Measurements from ENCODE around the gene TTLL11. TPM values are rescaled to one million over a fixed set of nuclear protein-coding genes. Genes with fewer than 3 reads are reported as not detected.

Gene TTLL11
- polyA plus RNA-seq, 1 donor (not counting 4 experiments of a cell fraction or from before 2014, with no cell fraction given): 8.0 TPM

GRCh38 chr9:122130837-122131236 is 37.7 kb upstream of the TTLL11 start:
- peaks cover 11% of the 10 kb centered on the region for H3K27me3 ChIP-seq (ENCODE audit: control insufficient read depth, extremely low read depth, insufficient read depth, low read length)
- TF ChIP-seq, protein P1, sequence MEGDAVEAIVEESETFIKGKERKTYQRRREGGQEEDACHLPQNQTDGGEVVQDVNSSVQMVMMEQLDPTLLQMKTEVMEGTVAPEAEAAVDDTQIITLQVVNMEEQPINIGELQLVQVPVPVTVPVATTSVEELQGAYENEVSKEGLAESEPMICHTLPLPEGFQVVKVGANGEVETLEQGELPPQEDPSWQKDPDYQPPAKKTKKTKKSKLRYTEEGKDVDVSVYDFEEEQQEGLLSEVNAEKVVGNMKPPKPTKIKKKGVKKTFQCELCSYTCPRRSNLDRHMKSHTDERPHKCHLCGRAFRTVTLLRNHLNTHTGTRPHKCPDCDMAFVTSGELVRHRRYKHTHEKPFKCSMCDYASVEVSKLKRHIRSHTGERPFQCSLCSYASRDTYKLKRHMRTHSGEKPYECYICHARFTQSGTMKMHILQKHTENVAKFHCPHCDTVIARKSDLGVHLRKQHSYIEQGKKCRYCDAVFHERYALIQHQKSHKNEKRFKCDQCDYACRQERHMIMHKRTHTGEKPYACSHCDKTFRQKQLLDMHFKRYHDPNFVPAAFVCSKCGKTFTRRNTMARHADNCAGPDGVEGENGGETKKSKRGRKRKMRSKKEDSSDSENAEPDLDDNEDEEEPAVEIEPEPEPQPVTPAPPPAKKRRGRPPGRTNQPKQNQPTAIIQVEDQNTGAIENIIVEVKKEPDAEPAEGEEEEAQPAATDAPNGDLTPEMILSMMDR (optimal IDR thresholded peaks at IDR 0.05 in 1 of 3, IDR thresholded peaks at IDR 0.05 in 1 of 3, conservative IDR thresholded peaks at IDR 0.05 in 1 of 3; ENCODE audit: extremely low read depth in 1 of 3, insufficient read depth in 2 of 3, low read length in 3 of 3): no peak
- no peak for TF ChIP-seq EZH2 (IDR thresholded peaks at IDR 0.05; ENCODE audit: low read length)
- H2AFZ ChIP-seq (ENCODE audit: control insufficient read depth, low read length): no peak overlapping the region
- FAIRE-seq: no peak
- no peak overlapping the region for H3K4me3 ChIP-seq (ENCODE audit: control insufficient read depth in 2 of 3, extremely low read depth in 1 of 3, insufficient read depth in 2 of 3, low read depth in 1 of 3, low read length in 3 of 3)
- no peaks in the 10 kb centered on the region for H3K9me1 ChIP-seq (ENCODE audit: control insufficient read depth, extremely low read depth, insufficient read depth, low read length)
- no peak overlapping the region for H3K27ac ChIP-seq (ENCODE audit: control insufficient read depth, insufficient read depth, low read length)
- no peak overlapping the region for H3K9ac ChIP-seq (ENCODE audit: control insufficient read depth, extremely low read depth, insufficient read depth, low read length)
- DNase-seq (ENCODE audit: low read depth, low spot score): no peak
- no peaks in the 10 kb centered on the region for H4K20me1 ChIP-seq (ENCODE audit: control insufficient read depth, extremely low read depth, insufficient read depth, low read length)
- H3K4me2 ChIP-seq (ENCODE audit: control insufficient read depth, extremely low read depth, insufficient read depth, low read depth, low read length): no peak overlapping the region
- peaks cover 8% of the 10 kb centered on the region for H3K4me1 ChIP-seq (ENCODE audit: control insufficient read depth, extremely low read depth, insufficient read depth, low read length)
- H3K36me3 ChIP-seq (ENCODE audit: control insufficient read depth in 2 of 2, extremely low read depth in 1 of 2, insufficient read depth in 2 of 2, low read length in 2 of 2): no peaks in the 10 kb centered on the region
- no peaks in the 10 kb centered on the region for H3K79me2 ChIP-seq (ENCODE audit: control insufficient read depth, insufficient read depth, low read length)
- dilution Hi-C loops (cut with MboI; ENCODE audit: extremely low pct_ligation_motif_present, low sequenced_read_pairs): no loop called here
- no peaks in the 10 kb centered on the region for H3K9me3 ChIP-seq (ENCODE audit: control insufficient read depth, low read depth, low read length)

GRCh38 chr9:122129969-122130368 is 36.9 kb upstream of the TTLL11 start:
- dilution Hi-C loops (cut with MboI; ENCODE audit: extremely low pct_ligation_motif_present, low sequenced_read_pairs): no loop called here
- no peak for DNase-seq (ENCODE audit: low read depth, low spot score)
- no peak for TF ChIP-seq EZH2 (IDR thresholded peaks at IDR 0.05; ENCODE audit: low read length)
- TF ChIP-seq, protein P1 (optimal IDR thresholded peaks at IDR 0.05 in 1 of 3, IDR thresholded peaks at IDR 0.05 in 1 of 3, conservative IDR thresholded peaks at IDR 0.05 in 1 of 3; ENCODE audit: extremely low read depth in 1 of 3, insufficient read depth in 2 of 3, low read length in 3 of 3): no peak

More at GRCh38 chr9:122129969-122130368, 36.9 kb upstream of the TTLL11 start:
- H3K4me2 ChIP-seq (ENCODE audit: control insufficient read depth, extremely low read depth, insufficient read depth, low read depth, low read length): no peak overlapping the region
- H2AFZ ChIP-seq (ENCODE audit: control insufficient read depth, low read length): no peak overlapping the region
- no peaks in the 10 kb centered on the region for H4K20me1 ChIP-seq (ENCODE audit: control insufficient read depth, extremely low read depth, insufficient read depth, low read length)
- H3K79me2 ChIP-seq (ENCODE audit: control insufficient read depth, insufficient read depth, low read length): no peaks in the 10 kb centered on the region
- no peaks in the 10 kb centered on the region for H3K36me3 ChIP-seq (ENCODE audit: control insufficient read depth in 2 of 2, extremely low read depth in 1 of 2, insufficient read depth in 2 of 2, low read length in 2 of 2)
- H3K9me1 ChIP-seq (ENCODE audit: control insufficient read depth, extremely low read depth, insufficient read depth, low read length): no peaks in the 10 kb centered on the region
- peaks cover 11% of the 10 kb centered on the region for H3K27me3 ChIP-seq (ENCODE audit: control insufficient read depth, extremely low read depth, insufficient read depth, low read length)
- FAIRE-seq: no peak
- H3K27ac ChIP-seq (ENCODE audit: control insufficient read depth, insufficient read depth, low read length): no peak overlapping the region
- peaks cover 15% of the 10 kb centered on the region for H3K4me1 ChIP-seq (ENCODE audit: control insufficient read depth, extremely low read depth, insufficient read depth, low read length)
- H3K9me3 ChIP-seq (ENCODE audit: control insufficient read depth, low read depth, low read length): no peaks in the 10 kb centered on the region
- no peak overlapping the region for H3K9ac ChIP-seq (ENCODE audit: control insufficient read depth, extremely low read depth, insufficient read depth, low read length)
- H3K4me3 ChIP-seq (ENCODE audit: control insufficient read depth in 2 of 3, extremely low read depth in 1 of 3, insufficient read depth in 2 of 3, low read depth in 1 of 3, low read length in 3 of 3): no peak overlapping the region

Measured in keratinocyte (primary cell).